Measurements from ENCODE around the gene SMIM21. TPM values are rescaled to one million over a fixed set of nuclear protein-coding genes. Genes with fewer than 3 reads are reported as not detected.
A peak's percentile ranks its signal among the peaks of the same experiment; 100 is the strongest.

Gene SMIM21
- total RNA-seq, 1 donor from 2014 or later = not detected

GRCh38 chr18:75377258-75377657, 50.2 kb downstream of the SMIM21 start:
- DNase-seq (ENCODE audit: low spot score) = no peak

DNA sequence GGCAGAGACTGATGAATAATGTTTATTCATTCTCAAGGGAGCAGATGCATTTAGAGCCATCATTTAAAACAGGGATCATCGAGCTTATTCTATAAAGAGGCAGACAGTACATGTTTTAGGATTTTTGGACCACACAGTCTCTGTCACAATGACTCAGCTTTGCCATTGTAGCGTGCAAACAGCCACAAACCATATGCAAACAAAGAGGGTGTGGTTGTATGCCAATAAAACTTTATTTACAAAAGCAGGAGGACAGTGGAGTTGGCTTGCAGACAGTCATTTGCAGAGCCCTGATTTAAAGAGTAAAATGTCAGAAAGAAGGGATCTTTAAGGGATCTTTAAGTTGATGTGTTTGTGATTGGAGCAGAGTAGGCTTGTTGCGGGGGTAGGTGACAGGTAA, 51.5 kb downstream of the SMIM21 start:
- DNase-seq (ENCODE audit: low spot score) = no peak

DNA sequence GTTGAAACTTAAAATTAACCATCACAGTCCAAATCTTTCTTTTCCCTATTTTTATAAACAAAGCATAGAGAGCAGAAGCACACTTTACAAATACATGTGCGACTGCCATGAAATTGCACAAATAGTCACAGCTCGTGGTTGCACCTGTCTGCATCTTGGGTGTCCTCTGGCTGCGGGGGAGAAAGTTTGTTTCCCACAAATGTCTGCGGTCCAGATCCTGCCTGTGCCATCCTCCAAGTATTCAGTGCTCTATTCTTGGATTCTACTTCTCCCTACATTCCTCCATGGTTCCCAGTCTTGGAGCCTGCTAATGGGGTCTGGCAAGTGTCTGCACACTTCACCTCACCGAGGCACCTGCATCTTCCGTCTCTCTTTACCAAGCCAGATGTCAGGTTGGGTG, 52.2 kb downstream of the SMIM21 start:
- DNase-seq (ENCODE audit: low spot score) = no peak

DNA sequence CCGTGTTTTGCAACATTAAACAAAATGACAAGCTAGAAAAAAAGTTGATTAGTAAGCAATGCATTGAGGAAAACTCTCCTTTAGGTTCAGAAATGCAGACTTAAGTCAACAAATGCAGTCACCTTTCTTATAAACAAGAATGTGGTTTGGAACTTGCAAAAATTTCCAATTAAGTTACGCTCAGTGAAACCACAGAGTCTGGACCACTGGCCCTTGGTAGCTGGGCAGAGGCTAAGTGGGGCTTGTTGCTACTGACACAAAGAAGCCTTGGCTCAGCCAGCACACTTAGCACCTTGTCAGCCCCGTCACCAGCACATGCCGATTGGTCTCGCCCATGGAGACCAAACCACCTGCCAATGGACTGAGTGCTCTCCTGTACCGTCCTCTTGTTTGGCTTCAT, 53.0 kb downstream of the SMIM21 start:
- DNase-seq (ENCODE audit: low spot score) = no peak

DNA sequence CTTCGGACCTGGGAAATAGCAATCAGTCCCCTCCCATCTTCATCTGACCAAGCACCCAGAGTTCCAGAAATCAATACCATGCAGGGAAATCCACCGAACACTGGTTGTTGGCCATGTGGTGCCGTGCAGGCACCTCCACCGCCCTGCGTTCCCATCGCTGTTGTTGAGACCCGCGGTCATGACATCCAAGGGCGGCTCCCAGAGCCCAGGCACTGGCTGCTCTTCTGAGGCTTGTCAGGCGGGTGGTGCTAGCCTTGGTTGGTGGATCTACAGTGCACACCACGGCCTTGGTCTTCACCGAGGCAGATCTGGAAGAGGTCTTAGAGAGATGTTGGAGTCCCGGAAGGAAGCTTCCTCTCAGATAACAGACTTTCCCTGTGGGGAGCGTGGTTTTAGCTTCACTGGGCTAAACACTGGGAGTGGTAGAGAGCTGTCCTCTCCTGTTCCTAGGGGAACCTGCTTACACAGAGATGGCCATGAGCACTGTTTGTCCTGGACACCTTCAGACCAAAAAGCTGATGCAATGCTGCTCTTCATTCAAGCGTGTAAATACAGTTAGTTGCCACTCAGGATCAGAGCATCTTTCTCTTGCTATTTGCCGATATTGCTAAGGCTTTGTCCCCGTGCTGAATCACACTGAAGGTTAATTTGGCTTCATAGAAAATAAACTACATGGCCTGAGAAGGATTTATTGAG, 58.3 kb downstream of the SMIM21 start:
- no peak for DNase-seq (ENCODE audit: low spot score)

DNA sequence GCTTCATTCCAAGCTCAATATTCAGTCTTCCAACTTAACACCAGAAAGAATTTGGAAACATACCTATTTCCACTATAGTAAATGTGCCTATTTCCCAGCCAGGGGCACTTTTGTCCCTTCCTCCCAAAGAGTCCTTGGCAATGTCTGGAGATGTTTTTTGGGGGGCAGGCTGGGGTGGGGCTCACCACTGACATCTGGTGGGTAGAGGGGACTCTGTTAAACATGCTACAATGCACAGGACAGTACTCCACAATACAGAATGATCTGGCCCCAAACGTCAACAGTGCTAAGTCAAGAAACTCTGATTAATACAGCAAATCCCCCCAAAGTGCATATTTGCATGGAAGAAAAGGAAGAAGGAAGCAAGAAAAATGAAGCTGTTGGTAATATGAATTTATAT, 61.7 kb downstream of the SMIM21 start:
- no peak for DNase-seq (ENCODE audit: low spot score)

GRCh38 chr18:75365254-75365629, 62.3 kb downstream of the SMIM21 start:
- DNase-seq (ENCODE audit: low spot score) = no peak

DNA sequence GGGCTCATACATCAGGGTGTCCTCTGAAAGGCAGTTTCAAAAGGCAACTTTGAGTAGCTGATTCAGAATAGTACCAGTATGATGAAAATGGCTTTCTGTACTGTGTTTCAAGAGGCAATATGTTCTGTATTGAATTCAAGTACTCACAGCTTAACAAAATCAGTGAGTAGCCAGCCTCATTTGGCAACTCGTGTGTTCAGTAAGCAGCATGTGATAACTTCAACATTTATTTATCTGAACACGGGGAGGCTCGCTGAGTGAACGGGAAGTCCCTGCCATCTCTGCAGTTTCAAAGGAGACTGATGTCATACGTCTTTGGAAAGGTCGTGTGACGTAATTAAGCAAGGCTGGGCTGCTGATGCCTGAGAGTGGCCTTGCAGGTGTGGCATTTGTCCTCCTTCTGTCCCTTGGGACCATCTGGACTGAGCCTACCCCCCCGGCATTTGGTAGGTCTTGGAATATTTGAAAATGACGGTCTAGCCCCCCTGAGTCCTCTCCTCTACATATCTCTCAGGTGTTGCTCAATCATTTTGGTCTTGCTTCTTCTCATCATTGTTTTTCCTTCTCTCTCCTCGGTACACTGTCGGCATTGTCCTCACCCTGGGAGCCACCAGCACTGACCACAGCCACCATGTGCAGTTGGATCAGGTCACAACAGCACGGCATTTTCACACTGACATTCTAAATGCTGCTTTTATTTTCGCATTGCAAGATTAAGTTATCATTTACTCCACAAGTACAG, 62.8 kb downstream of the SMIM21 start:
- no peak for DNase-seq (ENCODE audit: low spot score)

- DNase-seq (ENCODE audit: low spot score) = peak; percentile 2
Observed at GRCh38 chr18:75363446-75364225, 63.9 kb downstream of the SMIM21 start.

DNA sequence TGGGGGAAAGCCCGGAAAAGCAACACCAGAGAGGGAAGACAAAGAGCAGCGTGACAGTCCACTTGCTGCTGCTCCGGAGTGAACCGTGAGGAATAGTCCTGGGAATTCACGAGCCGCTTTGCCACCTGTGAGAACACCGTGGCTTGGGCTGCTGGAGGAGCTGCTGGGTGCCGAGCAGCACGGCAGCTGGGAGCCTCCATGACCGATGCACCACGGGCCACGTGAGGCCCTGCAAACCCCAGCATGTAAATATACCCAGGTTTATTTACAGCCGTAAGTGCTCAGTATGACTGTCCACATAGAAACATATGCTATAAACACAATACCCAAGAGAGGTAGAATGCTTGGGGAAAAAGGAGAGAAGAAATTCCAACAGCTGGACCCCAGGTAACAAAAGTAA, 65.1 kb downstream of the SMIM21 start:
- DNase-seq (ENCODE audit: low spot score) = peak; percentile 35

DNA sequence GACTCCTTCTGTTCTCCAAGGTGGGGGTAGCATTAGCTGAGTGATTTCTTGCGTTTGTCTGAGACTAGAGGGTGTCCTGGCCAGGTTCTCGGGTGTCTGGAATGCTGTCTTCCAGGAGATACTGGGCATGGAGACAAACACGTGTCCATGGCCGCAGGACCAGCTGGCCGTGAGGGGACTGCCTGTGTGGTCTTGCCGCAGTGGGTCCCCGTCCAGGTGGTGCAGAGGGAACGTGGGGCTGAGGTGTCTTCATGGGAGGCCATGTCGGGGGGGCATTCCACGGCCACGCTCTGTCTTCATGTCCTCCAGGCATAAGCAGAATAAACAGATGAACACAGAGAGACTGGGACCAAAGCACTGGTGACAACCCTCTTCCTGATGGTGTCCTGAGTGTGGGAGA, 66.6 kb downstream of the SMIM21 start:
- DNase-seq (ENCODE audit: low spot score) = peak; percentile 34

GRCh38 chr18:75360215-75360614, 67.3 kb downstream of the SMIM21 start:
- no peak for DNase-seq (ENCODE audit: low spot score)

Other genes with a start within 250 kb of the SMIM21 start
- 31.5 TPM for gene PTGR3, start 218.6 kb downstream of the SMIM21 start, total RNA-seq
- 21.1 TPM for gene TSHZ1, start 216.9 kb downstream of the SMIM21 start, total RNA-seq

Measured in ureter (tissue), 1 donor.